Lower leg skin (tissue), 3 donors: ENCODE results near the gene SATB1.

ENCODE experiments used
- CTCF ChIP-seq, 3 donors: fragments of 450-650 bp; IDR thresholded peaks; one replicate each; pipeline ENCODE4 v1.5.1; 2016; ENCODE audit warnings: antibody characterized with exemption in 3 of 3, mild to moderate bottlenecking in 3 of 3, moderate library complexity in 2 of 3
- POLR2A ChIP-seq, 2 donors: fragments of 450-650 bp; IDR thresholded peaks; one replicate each; pipeline ENCODE4 v1.6.1; 2016 to 2017; ENCODE audit warnings: antibody characterized with exemption in 2 of 2, mild to moderate bottlenecking in 1 of 2, moderate library complexity in 1 of 2

GRCh38 chr3:18379647-18380046 lies 45.5 kb downstream of the SATB1 start:
- TF ChIP-seq CTCF (IDR thresholded peaks at IDR 0.05), result no peak
- no peak for TF ChIP-seq POLR2A (IDR thresholded peaks at IDR 0.05)
